ENCODE data around the gene DCAF15.

GRCh38 chr19:14003251-14004055 lies 51.1 kb downstream of the DCAF15 start:
- TF ChIP-seq CTCF (IDR thresholded peaks at IDR 0.05): no peak
- TF ChIP-seq POLR2A (IDR thresholded peaks at IDR 0.05): peak in 1 of 2 donors; percentile 14
